G401 (cell line): ENCODE measurements around the gene CSTB. TPM values are rescaled to one million over a fixed set of nuclear protein-coding genes. Genes with fewer than 3 reads are reported as not detected.

Source experiments
- DNase-seq: peaks from one replicate; pipeline ENCODE4 v3.0.0-alpha.2; 2015; ENCODE audit warnings: low spot score
- in situ Hi-C: cut with HindIII; loops from 2 replicates; pipeline ENCODE4 v1.10.0; 2016; ENCODE audit warnings: low sequenced_read_pairs, mixed read lengths
- total RNA-seq: library from RNA; depleted of rRNA; stranded (reverse); fragments of >200 nt; shearing (Covaris generic); gene quantifications from 2 replicates; pipeline ENCODE4 v1.2.3, GENCODE V29; 2014

Gene CSTB
- total RNA-seq, 1 experiment from 2014 or later, result 8.9 TPM

DNA sequence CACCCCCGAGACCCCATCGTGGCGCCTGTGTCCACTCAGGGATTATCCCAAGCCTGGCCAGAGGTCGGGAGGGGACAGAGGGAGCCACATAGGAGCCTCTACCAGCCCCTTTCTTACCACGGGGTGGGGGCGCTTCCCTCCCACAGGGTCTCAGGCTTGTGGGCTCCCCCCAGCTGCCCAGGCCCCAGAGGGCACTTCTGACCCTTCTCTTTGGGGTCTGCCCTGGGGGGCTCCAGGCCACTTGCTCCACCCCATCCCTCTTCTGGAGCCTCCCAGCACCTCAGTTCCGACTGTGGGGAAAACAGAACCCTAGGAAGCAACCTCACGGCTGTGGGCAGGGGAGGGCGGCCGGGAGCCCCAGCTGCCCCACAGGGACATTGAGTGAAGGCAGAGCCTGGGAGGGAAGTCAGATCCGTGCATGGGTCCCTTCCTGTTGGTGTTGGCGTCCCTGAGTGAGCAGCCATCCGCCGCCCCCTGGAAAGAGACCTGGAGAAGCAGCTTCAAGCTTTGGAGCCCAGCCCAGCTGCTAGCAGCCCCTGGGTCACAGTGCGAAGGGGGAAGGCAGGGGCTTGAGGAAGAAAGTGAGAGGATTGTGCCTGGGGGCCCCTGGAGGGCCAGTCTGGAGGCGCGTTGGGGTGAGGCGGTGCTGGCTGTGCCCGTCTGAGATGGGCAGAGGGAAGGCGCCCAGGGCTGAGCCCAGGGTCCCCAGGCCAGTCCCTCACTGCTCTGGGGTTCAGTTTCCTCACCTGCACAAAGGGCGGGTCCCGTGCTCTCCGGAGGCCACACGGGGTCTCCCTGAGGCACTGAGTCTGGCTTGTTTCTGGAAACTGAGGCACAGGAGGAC lies 35.4 kb upstream of the CSTB start:
- no peak for DNase-seq
- in situ Hi-C loops, result no loop called here

DNA sequence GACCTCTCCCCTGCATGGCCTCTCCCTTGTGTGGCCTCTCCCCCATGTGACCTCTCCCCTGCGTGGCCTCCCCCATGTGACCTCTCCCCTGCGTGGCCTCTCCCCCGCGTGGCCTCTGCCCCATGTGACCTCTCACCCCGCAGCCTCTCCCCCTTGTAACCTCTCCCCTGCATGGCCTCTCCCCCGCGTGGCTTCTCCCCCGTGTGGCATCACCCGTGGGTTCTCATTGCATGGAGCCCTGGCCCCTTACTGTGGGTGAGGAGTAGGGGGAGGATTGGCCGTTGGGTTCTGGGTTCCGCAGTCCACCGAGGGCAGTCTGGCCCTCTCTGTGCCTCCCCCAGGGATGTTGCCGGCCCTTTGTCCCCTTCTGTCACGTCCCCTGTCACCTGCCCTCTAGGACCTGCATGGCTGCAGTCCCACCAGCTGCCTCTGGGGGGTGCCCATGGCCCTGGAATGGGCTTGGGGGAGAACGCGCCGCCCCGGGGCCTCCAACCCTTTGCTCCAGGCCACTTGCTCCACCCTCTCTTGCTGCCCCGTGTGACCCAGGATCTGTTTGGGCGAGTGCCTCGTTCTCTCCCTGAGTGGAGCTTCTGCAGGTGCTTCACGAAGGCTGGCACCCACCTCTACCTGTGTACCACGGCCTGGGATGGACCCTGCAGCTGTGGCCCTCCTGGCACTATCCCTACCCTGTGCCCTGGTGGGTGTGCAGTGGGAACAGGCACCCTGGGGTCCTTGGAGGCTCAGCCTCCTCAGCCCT lies 34.6 kb upstream of the CSTB start:
- in situ Hi-C loops, result no loop called here
- DNase-seq, result peak; percentile 62

GRCh38 chr21:43809853-43810504 lies 33.9 kb upstream of the CSTB start:
- in situ Hi-C loops, result no loop called here
- DNase-seq, result no peak

- in situ Hi-C loops, result no loop called here
- no peak for DNase-seq
Measured at GRCh38 chr21:43809346-43809799, 33.3 kb upstream of the CSTB start.

GRCh38 chr21:43808832-43809251 lies 32.7 kb upstream of the CSTB start:
- in situ Hi-C loops, result no loop called here
- DNase-seq, result no peak

DNA sequence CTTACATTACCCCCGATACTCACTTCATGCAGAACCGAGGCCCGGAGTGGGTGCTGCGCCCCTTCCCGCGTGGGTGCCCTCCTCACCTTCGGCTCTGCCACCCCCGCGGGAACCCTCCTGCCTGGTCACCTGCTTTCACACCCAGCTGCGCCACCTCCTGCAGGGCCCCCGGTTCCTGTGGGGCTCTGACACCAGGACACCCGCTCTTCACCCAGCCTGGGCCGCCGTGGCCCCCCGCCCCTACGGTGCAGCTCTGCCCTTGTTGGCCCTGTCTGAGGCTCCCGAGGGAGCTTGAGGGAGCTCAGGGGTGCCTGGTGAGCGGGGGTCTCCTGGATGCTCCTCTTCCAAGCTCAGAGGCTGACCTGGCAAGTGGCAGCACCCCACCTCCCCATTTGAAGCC lies 32.3 kb upstream of the CSTB start:
- in situ Hi-C loops, result no loop called here

GRCh38 chr21:43806017-43806710 lies 30.1 kb upstream of the CSTB start:
- in situ Hi-C loops, result no loop called here
- DNase-seq, result no peak

More for the DNA sequence above, 32.3 kb upstream of the CSTB start:
- DNase-seq, result no peak

DNA sequence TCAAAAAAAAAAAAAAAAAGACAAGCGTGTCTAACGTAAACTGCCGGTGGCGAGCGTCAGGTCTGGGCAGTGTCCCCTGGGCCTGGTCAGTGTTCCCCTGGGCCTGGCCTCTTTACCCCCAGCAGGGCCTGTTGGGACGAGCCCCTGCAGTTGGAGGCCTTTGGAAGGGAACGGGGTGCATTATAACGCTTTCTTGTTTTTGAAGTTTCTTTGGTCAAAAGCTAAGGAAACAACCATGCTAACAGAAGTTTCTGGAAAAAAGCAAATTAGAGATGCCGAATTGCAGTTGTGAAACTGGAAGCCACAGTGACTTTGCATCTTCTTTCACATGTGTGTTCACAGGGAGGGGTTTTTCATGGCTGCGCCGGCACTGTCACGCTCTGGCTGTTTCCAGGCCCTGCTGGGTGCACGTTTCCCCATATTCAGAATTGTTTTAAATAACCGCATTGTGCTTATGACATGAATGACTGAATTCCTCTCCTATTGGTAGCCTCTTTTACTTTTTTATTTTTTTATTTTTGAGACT lies 29.2 kb upstream of the CSTB start:
- no peak for DNase-seq
- in situ Hi-C loops, result no loop called here

DNA sequence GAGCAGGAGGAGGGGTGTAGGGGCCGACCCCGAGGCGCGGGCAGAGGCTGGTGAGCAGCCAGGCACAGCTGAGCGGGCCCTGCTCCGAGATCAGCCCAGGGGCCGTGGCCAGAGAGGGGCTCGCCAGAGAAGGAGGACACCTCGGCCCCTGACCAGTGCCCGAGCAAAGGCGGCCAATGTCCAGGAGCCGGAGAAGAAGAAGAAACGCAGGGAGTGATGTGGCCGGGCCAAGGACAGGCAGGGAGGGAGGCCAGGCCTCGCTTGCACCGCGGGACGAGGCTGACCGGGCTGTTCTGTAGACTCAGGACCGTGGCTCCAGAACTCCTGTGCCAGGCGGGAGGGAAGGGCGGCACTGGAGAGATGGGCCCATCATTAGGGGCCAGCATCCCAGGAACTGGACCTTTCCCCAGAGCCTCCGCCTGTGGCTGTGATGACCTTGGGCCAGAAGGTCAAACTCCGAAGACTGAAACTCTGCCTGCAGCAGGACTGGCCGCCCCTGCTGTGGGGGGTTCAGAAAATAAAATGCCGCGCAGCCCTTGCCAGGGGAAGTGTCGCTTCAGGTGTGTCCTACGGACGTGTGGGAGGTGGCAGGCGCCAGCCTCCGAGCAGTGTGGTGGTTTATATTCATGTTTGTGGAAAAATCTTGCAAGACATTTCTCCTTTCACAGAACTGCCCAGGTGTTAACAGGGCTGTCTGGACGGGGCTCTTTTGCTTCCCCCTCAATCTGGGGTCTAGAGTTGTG lies 27.6 kb upstream of the CSTB start:
- in situ Hi-C loops, result no loop called here
- DNase-seq, result no peak

- DNase-seq, result no peak
- in situ Hi-C loops, result no loop called here
Measured at GRCh38 chr21:43802713-43803313, 26.7 kb upstream of the CSTB start.

DNA sequence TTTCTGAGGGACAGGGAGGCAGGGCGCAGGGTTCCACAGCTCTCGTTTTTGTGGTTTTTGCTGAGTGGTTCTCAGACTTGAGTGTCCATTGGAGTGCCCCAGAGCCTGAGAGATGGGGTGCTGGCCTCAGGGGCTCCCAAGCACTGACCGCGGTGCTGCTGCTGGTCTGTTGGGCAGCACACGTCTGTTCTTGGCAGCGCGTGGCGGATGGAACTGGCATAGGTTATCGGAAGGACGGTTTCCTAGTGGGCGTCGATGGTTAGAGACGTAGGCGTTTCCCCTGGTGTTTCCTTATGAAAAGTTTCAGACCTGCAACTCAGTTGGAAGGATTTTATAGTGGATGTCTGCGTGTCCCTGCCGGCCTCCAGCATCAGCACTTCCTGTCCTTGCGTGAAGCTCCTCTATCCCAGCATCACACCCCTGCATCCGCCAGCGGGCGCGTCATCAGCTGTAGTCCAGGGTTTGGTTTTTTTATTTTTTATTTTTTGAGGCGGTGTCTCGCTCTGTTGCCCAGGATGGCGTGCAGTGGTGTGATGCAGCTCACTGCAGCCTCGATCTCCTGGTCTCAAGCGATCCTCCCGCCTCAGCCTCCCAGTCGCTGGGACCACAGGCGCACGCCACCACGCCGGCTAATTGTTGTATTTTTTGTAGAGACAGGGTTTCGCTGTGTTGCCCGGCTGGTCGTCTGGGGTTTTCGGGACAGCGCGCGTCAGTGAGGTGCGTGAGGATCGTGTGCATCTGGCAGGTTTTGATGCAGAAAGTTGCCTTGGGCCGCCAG lies 25.1 kb upstream of the CSTB start:
- in situ Hi-C loops, result no loop called here
- no peak for DNase-seq

- in situ Hi-C loops, result no loop called here
- DNase-seq, result no peak
Measured at GRCh38 chr21:43800566-43800965, 24.5 kb upstream of the CSTB start.

- in situ Hi-C loops, result no loop called here
Measured at GRCh38 chr21:43800124-43800523, 24.0 kb upstream of the CSTB start.

GRCh38 chr21:43799301-43799840 lies 23.3 kb upstream of the CSTB start:
- in situ Hi-C loops, result no loop called here
- no peak for DNase-seq

More at GRCh38 chr21:43800124-43800523, 24.0 kb upstream of the CSTB start:
- DNase-seq, result no peak

DNA sequence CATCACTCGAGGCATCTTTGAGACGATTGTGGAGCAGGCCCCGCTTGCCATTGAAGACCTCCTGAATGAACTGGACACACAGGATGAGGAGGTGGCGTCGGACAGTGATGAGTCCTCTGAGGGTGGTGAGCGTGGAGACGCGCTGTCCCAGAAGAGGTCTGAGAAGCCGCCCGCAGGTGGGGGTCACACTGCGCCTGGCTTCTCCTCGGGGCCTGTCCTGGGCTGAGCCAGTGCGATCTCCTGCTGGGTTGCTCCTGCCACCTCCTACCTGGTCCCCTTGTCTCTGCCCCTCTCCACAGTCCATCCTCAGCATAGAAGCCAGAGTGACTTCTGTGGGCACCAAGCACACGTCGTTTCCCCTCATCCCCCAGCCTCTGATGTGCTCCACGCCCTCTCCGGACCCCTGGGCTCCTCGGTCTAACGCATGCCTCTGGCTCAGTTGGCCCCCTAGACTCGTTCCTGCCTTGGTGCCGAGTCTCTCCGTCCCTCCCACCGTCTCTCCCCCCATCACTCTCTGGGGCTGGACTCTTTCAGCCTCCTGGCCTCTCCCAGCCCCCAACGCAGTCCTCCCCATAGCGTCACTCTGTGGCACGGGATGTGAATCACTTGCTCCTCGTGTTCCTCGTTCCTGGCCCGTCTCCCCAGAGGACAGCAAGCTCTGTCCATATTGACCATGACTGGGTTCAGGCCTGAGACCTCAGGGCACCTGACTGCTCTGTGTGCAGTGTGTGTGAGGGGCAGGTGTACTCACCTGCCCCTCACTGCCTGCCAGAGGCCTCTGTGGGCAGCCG lies 22.0 kb upstream of the CSTB start:
- in situ Hi-C loops, result no loop called here
- no peak for DNase-seq

DNA sequence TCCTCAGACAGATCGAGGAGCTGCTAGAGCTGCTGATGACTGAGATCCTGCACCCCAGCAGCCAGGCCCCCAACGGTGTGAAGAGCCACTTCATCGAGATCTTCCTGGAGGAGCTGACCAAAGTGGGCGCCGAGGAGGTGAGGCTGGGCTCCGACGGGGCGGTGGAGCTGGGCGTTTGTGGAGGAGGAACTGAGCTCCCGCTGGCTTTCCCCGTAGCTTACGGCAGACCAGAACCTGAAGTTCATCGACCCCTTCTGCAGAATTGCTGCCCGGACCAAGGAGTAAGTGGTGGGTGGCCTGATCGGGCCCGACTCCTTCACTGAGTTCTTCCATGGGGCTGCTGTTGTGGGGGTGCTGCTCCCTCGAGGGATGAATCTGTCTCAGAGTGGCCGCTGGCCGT lies 21.3 kb upstream of the CSTB start:
- DNase-seq, result no peak
- in situ Hi-C loops, result no loop called here
